Activated T-cell treated with anti-CD3 and anti-CD28 coated beads, Interleukin-2, amount 50 U/mL, for 4 hours (primary cell): ENCODE results near the gene AUTS2. TPM values are rescaled to one million over a fixed set of nuclear protein-coding genes. Genes with fewer than 3 reads are reported as not detected.

Experiments used
- ATAC-seq, 2 donors: fragments of 200-7000 bp; cut with Tn5 transposase; one replicate each; pipeline ENCODE4 v1.10.0; 2021
- DNase-seq: peaks from one replicate; pipeline ENCODE4 v3.0.0-alpha.2; 2020
- H3K27me3 Mint-ChIP-seq: one replicate; pipeline ENCODE4 v1.8.0; 2021; ENCODE audit warnings: low read depth, mixed read lengths
- H3K36me3 Mint-ChIP-seq: one replicate; pipeline ENCODE4 v1.8.0; 2022; ENCODE audit warnings: mixed read lengths; ENCODE audit not compliant: insufficient read depth
- H3K4me1 Mint-ChIP-seq: one replicate; pipeline ENCODE4 v1.8.0; 2021; ENCODE audit warnings: low read depth, mixed read lengths
- H3K4me3 Mint-ChIP-seq: one replicate; pipeline ENCODE4 v1.8.0; 2021; ENCODE audit warnings: mild to moderate bottlenecking, moderate library complexity, mixed read lengths
- H3K9me3 Mint-ChIP-seq: one replicate; pipeline ENCODE4 v1.8.0; 2021; ENCODE audit warnings: mixed read lengths
- total RNA-seq, 3 donors: library from RNA; stranded (reverse); gene quantifications; one replicate each; pipeline ENCODE4 v1.2.1, GENCODE V29; 2021

Gene AUTS2
- total RNA-seq, 3 donors from 2014 or later: 1.4 to 4.4 (median 2.8) TPM

DNA sequence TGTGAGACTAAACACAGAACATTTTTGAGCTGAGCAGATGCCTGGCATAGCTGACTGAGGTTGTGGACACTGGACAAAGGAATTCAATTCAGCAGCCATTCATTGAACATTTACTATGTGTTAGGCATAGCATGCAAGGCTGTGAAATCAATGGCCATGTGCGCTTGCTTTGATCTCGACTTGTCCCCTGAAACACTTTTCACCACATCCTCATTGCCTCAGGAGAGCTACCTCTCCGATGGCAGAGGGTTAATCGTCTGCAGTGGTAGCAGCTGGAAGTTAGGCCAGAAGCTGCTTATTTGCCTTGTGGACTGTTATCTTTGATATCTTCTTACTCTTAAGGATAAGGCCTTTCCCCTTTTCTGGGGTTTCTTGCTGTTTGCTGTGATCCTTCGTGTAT, 297.8 kb downstream of the AUTS2 start:
- H3K36me3 Mint-ChIP-seq: no peaks in the 10 kb centered on the region
- ATAC-seq (no peak), DNase-seq (no peak)
- H3K4me3 Mint-ChIP-seq: no peak overlapping the region
- H3K9me3 Mint-ChIP-seq: peaks cover 3% of the 10 kb centered on the region
- no peaks in the 10 kb centered on the region for H3K27me3 Mint-ChIP-seq
- H3K4me1 Mint-ChIP-seq: no peaks in the 10 kb centered on the region

DNA sequence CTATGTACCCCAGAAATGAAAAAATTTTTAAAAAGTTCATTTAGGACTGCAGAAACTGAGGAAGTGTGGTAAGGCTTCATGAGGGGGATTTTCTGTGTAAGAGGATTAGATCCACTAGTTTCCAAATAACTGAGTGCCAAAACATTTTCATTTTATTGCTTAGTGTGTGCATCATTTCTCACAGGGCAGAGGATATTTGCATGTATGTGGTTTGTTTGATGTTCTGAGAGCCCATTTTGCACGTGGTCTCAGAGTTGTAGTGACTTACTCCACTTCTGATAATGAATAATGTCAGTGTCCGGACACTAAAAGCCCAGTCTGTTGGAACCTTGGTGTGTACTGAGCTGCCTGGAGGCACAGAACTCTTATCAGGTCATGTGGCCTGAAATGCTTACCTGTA, 299.9 kb downstream of the AUTS2 start:
- ATAC-seq: no peak
- no peaks in the 10 kb centered on the region for H3K4me1 Mint-ChIP-seq
- no peak for DNase-seq
- H3K27me3 Mint-ChIP-seq: no peaks in the 10 kb centered on the region
- no peak overlapping the region for H3K4me3 Mint-ChIP-seq
- no peaks in the 10 kb centered on the region for H3K36me3 Mint-ChIP-seq
- H3K9me3 Mint-ChIP-seq: peaks cover 3% of the 10 kb centered on the region

DNA sequence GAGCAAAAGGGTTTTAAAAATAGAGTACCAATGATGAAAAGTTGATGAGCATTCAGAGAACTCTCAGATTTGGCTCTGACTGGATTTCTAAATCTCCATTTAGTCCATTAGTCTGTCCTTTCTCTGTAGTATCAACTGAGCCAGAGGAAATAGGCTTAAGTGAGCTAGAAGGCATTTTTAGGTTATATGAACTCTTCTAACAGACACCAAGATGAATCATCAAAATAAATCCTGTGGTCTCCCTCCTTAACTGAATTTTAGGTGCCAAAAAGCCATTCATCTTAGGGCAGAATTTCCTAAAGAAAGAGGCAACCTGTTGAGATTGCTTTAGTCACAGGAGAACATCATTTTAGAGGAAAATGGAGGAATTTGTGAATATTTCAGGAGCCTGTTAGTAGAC, 305.1 kb downstream of the AUTS2 start:
- Mint-ChIP-seq H3K4me3 (no peak overlapping the region), H3K9me3 (no peaks in the 10 kb centered on the region), H3K27me3 (no peaks in the 10 kb centered on the region), H3K36me3 (no peaks in the 10 kb centered on the region), H3K4me1 (peaks cover 3% of the 10 kb centered on the region)
- ATAC-seq: no peak
- no peak for DNase-seq

DNA sequence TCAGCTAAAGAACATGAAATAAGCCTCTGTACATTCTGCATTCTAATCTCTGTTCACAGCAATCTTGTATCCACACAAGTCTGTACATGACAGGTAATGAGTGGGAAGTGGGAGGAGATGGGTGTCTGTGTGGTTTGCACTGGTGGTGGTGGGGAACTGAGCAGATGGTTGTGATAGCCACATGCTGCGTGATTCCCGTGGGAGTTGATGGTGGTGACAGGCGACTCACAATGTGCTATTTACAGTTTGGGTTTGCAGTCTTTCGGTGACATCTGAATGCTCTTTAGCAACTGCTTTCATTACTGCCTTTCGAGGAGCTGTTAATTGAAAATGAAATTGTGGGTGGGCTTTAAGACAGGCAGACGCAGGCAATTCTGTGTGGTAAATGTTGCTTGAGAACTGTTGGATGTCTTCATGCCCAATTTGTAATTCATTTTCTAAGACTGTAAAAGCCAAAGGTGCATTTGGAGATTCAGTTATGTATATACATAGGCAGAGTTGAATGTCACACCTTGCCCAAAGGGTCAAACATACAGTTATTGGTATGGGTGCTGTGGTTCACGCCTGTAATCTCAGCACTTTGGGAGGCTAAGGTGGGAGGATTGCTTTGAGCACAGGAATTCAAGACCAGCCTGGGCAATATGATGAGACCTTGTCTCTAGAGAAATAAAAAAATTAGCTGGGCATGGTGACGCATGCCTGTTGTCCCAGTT, 308.2 kb downstream of the AUTS2 start:
- H3K4me1 Mint-ChIP-seq: peaks cover 3% of the 10 kb centered on the region
- no peaks in the 10 kb centered on the region for H3K36me3 Mint-ChIP-seq
- ATAC-seq (peak; percentile 43 to 46), DNase-seq (no peak)
- no peak overlapping the region for H3K4me3 Mint-ChIP-seq
- no peaks in the 10 kb centered on the region for H3K9me3 Mint-ChIP-seq
- H3K27me3 Mint-ChIP-seq: no peaks in the 10 kb centered on the region

DNA sequence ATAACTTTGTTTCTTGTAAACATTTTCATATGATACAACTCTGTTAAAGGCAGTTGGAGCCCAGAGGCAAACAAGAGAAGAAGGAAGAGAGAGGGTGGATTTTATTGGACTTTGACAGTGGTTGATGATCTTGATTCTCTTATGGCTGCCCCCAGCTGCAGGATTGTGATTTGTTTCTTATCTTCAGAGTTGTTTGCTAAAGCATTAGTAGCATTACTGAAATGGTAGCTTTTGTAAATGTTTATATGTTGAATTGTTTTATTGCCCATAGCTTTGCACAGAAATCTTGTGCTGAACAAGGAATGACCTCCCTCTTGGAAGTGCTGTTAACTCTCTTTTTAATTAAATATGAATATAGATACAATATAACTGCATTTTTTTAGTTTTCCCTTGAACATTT, 309.4 kb downstream of the AUTS2 start:
- DNase-seq (no peak), ATAC-seq (no peak)
- Mint-ChIP-seq H3K9me3 (no peaks in the 10 kb centered on the region), H3K4me3 (no peak overlapping the region), H3K27me3 (no peaks in the 10 kb centered on the region), H3K4me1 (peaks cover 3% of the 10 kb centered on the region), H3K36me3 (no peaks in the 10 kb centered on the region)

DNA sequence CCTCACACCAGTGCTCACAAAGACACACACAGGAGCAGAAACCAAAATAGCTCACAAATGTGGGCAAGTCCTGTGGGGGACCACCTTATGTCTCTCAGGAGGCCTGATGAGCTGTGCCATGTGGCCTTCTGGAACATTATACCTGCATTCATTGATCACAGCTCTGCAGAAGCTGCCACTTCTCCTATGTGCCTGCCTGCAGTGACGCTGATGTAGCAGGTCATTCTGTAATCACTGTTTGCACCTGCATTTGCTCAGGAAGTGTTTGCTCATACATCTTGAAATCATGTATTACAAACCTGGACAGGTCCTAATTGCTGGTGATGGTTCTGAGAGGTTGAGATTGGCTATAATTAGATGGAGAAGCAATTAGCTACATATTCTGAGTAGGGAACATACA, 310.2 kb downstream of the AUTS2 start:
- Mint-ChIP-seq H3K9me3 (no peaks in the 10 kb centered on the region), H3K4me3 (no peak overlapping the region), H3K4me1 (peaks cover 3% of the 10 kb centered on the region), H3K36me3 (no peaks in the 10 kb centered on the region), H3K27me3 (no peaks in the 10 kb centered on the region)
- DNase-seq (no peak), ATAC-seq (no peak)

DNA sequence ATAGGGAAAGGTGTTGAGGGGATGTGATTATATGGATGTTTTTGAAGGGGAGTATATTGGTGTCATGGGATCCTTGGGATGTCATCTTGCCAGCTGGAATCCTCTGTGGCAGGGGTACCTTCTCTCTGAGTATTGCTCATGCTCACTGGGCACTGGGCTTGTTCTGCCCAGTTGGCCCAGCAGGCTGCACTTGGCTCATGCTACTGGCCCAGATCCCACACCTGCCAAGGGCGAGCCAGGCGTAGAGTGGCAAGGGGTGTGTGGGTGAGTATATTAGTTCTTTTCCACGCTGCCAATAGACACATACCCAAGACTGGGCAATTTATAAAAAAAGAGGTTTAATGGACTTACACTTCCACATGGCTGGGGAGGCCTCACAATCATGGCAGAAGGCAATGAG, 311.9 kb downstream of the AUTS2 start:
- no peaks in the 10 kb centered on the region for H3K9me3 Mint-ChIP-seq
- H3K27me3 Mint-ChIP-seq: no peaks in the 10 kb centered on the region
- ATAC-seq (no peak), DNase-seq (no peak)
- no peaks in the 10 kb centered on the region for H3K36me3 Mint-ChIP-seq
- H3K4me3 Mint-ChIP-seq: no peak overlapping the region
- H3K4me1 Mint-ChIP-seq: peaks cover 3% of the 10 kb centered on the region

DNA sequence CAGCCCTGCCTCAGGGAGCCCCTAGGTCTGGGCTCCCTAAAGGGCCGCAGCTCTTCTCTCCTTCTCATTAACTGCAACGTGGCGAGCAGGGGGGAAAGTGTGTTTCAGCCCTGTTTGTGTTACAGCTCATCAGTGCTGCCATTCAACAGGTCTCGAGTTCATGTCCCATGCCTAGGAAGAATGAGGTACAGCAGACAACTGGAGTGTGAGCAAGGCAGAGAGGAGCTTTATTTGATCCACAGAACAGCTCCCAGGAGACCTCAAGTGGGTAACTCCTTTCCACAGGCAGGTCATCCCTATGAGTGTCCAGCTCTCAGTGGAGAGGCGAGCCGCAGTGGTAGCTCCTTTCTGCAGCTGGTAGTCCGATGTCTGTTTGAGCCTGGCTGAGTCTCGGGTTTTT, 313.1 kb downstream of the AUTS2 start:
- DNase-seq (no peak), ATAC-seq (no peak)
- Mint-ChIP-seq H3K36me3 (no peaks in the 10 kb centered on the region), H3K9me3 (no peaks in the 10 kb centered on the region), H3K27me3 (no peaks in the 10 kb centered on the region), H3K4me3 (no peak overlapping the region), H3K4me1 (peaks cover under 1% of the 10 kb centered on the region)

DNA sequence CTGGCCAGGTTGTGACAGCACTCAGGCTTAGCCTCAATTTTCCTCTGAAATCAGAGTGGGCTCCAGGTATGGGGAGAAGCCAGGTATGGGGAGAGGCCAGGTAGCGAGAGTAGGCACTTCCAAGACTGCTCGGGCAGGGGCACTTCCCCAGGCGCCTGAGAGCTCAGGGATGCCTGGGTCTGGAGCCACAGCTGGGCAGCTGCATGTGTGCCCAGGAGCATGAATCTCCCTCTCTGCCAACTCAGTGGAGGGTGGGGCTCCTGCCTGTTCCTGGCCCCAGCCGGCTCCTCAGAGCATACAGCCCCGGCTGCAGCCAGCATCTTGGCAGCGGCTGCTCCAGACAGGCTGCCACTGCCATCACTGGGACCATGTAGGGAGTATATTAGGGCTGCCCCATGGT, 313.9 kb downstream of the AUTS2 start:
- H3K36me3 Mint-ChIP-seq: no peaks in the 10 kb centered on the region
- no peaks in the 10 kb centered on the region for H3K27me3 Mint-ChIP-seq
- ATAC-seq (no peak), DNase-seq (no peak)
- H3K4me1 Mint-ChIP-seq: no peaks in the 10 kb centered on the region
- H3K4me3 Mint-ChIP-seq: no peak overlapping the region
- H3K9me3 Mint-ChIP-seq: no peaks in the 10 kb centered on the region

DNA sequence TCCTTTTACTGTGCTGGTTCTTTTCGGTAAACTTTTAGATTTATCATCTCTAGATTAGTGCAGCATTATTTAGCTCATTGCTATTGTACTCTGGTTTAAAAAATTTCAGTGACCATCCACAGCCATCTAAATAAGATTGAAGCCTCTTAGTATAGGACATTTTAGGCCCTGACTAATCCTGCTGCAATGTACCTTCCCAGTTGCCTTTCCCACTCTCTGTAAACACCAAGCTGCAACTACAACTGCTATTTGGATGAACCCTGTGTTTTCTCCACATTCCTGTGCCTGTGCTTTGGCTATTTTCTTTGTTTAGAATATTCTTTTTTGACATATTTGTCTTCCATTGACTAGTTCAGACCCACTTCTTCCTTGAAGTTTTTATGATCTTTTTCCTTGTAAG, 314.6 kb downstream of the AUTS2 start:
- no peaks in the 10 kb centered on the region for H3K36me3 Mint-ChIP-seq
- no peak for ATAC-seq
- no peak overlapping the region for H3K4me3 Mint-ChIP-seq
- no peaks in the 10 kb centered on the region for H3K4me1 Mint-ChIP-seq
- no peaks in the 10 kb centered on the region for H3K27me3 Mint-ChIP-seq
- DNase-seq: no peak
- no peaks in the 10 kb centered on the region for H3K9me3 Mint-ChIP-seq

DNA sequence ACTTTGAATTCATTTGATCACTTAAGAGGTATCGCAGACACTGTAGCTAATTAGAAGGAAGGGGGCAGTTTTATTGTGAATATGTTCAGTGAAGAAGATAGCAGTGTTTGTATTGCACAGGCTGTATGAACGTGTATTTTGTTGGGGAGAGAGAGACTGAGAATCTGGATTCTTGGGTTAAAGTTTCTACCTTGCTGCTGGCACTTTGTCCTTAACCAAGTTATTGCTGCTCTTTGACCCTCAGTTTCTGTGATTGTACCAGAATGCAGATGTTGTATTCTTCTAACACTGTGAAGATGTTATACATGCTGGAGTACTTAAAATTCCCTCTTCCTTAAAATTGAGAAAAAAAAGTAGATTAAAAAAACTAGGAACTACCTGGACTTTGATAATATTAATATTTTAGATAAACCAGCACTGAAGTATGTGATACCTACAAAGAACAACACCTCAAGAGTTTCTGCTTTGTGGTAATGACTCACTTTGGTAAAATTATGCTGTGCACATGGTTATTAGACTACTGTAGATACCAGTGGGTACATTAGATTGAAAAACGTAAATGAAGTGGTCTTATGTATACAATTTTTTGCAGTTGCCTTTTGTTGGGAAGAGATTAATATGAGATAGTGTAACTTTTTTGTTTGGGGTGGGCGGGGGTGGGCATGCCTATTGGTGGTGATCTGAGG, 321.3 kb downstream of the AUTS2 start:
- Mint-ChIP-seq H3K36me3 (no peaks in the 10 kb centered on the region), H3K4me1 (no peaks in the 10 kb centered on the region), H3K4me3 (no peak overlapping the region), H3K27me3 (no peaks in the 10 kb centered on the region), H3K9me3 (no peaks in the 10 kb centered on the region)
- DNase-seq (no peak), ATAC-seq (no peak)

DNA sequence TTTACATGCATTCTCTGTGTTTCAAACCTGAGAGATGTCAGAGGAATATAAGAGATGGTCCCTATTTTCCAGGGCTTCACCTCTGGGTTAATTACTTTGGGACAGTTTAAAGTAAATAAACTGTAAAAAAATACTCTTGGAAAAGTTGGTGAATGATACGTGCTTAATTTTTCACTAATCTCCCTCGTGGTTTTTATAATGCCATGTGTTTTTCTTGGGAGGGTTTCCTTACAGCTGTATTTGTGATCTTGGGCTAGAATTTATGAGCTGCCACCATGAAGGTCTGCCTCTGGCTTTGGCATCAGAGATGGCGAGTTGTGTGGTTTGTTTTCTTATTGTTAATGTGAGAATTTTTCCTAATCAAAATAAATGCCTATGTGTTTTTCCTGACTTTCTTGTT, 322.5 kb downstream of the AUTS2 start:
- H3K9me3 Mint-ChIP-seq: peaks cover 7% of the 10 kb centered on the region
- ATAC-seq: no peak
- no peaks in the 10 kb centered on the region for H3K4me1 Mint-ChIP-seq
- H3K4me3 Mint-ChIP-seq: no peak overlapping the region
- DNase-seq: no peak
- H3K36me3 Mint-ChIP-seq: no peaks in the 10 kb centered on the region
- no peaks in the 10 kb centered on the region for H3K27me3 Mint-ChIP-seq

DNA sequence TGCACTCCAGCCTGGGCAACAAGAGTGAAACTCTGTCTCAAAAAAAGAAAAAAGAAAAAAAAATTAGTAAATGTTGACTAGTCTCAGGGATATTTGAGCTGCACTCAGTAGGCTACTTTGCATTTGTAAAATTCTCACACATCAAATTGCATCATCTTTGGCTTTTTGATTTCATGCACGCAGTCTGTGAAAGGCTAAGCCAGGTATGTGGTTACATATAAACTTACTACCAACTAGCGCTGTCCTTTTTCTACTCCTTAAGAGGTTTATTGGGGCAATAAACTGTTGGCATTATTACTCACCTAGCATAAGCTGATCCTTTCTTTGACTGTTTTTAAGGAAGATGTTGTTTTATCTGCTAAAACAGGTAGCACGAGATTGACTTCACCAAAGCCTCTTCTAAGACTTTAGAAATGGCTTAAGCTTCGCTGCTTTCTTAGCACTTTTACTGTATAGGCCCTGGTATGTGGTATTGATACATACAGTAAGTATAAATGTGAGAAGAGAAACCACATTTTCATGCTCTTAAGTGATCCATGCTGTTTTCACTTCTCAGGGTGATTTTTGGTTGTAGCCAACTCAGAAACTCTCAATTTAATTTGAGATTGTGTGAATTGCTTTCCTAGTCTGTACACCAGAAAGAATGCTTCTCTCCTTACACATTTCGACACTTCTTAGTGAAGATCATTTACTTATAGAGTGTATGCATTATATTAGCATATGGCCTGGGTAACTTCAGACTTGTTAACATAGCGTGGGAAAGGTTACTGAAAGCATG, 323.9 kb downstream of the AUTS2 start:
- Mint-ChIP-seq H3K4me3 (no peak overlapping the region), H3K36me3 (no peaks in the 10 kb centered on the region), H3K4me1 (no peaks in the 10 kb centered on the region), H3K9me3 (peaks cover 7% of the 10 kb centered on the region), H3K27me3 (no peaks in the 10 kb centered on the region)
- DNase-seq: no peak
- no peak for ATAC-seq

DNA sequence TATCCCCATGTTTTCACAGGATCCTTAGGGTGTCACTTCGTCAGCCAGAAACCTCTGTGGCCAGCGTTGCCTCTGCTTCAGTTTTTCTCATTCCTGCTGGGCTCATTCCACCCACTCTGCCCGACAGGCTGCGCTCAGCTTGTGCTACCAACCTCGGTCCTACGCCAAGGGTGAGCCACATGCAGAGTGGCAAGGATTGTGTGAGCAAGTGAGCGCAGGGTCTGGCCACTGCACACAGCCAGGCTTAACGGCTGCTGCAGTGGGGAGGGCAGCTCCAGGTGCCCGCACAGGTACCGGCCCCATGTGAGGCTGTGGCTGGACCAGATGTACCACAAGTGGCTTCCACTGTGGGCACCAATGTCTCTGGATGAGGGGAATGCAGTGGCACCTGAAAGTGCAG, 329.2 kb downstream of the AUTS2 start:
- Mint-ChIP-seq H3K27me3 (no peaks in the 10 kb centered on the region), H3K9me3 (peaks cover 7% of the 10 kb centered on the region), H3K4me3 (no peak overlapping the region), H3K4me1 (no peaks in the 10 kb centered on the region), H3K36me3 (no peaks in the 10 kb centered on the region)
- no peak for ATAC-seq
- DNase-seq: no peak

DNA sequence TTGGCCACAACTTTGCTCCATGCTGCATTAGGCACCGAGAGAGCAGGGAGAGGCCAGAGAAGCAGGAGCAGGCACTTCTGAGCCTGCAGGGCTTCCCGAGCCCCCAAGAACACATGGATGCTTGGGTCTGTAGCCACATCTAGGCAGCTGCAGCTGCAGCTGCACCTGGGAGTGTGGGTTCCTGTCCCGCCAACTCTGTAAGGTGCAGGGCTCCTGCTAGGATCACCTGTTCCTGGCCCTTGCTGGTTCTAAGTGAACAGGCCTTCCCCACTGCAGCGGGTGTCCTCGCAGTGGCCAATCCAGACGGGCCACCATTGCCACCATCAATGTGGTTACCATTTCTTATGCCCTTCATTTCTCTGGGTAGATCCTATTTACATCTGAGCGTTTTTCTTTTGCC, 330.3 kb downstream of the AUTS2 start:
- DNase-seq (no peak), ATAC-seq (no peak)
- H3K4me3 Mint-ChIP-seq: no peak overlapping the region
- no peaks in the 10 kb centered on the region for H3K36me3 Mint-ChIP-seq
- no peaks in the 10 kb centered on the region for H3K27me3 Mint-ChIP-seq
- no peaks in the 10 kb centered on the region for H3K4me1 Mint-ChIP-seq
- H3K9me3 Mint-ChIP-seq: peaks cover 7% of the 10 kb centered on the region
